Activated CD4-positive, alpha-beta T cell treated with anti-CD3 and anti-CD28 coated beads, Interleukin-2, amount 50 U/mL, for 48 hours (primary cell): ENCODE measurements around the gene CHCHD5.

Experiments
- DNase-seq, 2 experiments: peaks; one replicate each; pipeline ENCODE4 v3.0.0-alpha.2; 2020

Gene CHCHD5

GRCh38 chr2:112626604-112627059 is 42.2 kb downstream of the CHCHD5 start:
- peak; percentile 65 to 73 for DNase-seq

- DNase-seq: peak in 1 of 2 experiments; percentile 16
Measured at GRCh38 chr2:112627060-112628040, 42.9 kb downstream of the CHCHD5 start.

- DNase-seq: no peak
Measured at GRCh38 chr2:112629224-112629623, 44.8 kb downstream of the CHCHD5 start.

- no peak for DNase-seq
Measured at GRCh38 chr2:112629823-112630222, 45.4 kb downstream of the CHCHD5 start.

GRCh38 chr2:112630268-112630667 is 45.9 kb downstream of the CHCHD5 start:
- DNase-seq: no peak

GRCh38 chr2:112633708-112634107 is 49.3 kb downstream of the CHCHD5 start:
- DNase-seq: no peak

GRCh38 chr2:112634153-112634873 is 49.9 kb downstream of the CHCHD5 start:
- no peak for DNase-seq

GRCh38 chr2:112634874-112635157 is 50.4 kb downstream of the CHCHD5 start:
- DNase-seq: no peak

- DNase-seq: peak; percentile 45 to 61
Measured at GRCh38 chr2:112636605-112637288, 52.3 kb downstream of the CHCHD5 start.

- no peak for DNase-seq
Measured at GRCh38 chr2:112637289-112637660, 52.9 kb downstream of the CHCHD5 start.
